GM18505 (cell line): ENCODE data around the gene NOP9.

ENCODE experiments used
- ATAC-seq: cut with Tn5 transposase; IDR thresholded peaks from one replicate; pipeline ENCODE4 v1.9.1; 2021; ENCODE audit not compliant: unreplicated experiment
- POLR2A ChIP-seq: IDR thresholded peaks from 4 replicates; pipeline ENCODE4 v1.6.1; 2011; ENCODE audit warnings: borderline replicate concordance; ENCODE audit not compliant: insufficient read depth, insufficient read length; ENCODE audit errors: extremely low read depth

Gene NOP9, protein sequence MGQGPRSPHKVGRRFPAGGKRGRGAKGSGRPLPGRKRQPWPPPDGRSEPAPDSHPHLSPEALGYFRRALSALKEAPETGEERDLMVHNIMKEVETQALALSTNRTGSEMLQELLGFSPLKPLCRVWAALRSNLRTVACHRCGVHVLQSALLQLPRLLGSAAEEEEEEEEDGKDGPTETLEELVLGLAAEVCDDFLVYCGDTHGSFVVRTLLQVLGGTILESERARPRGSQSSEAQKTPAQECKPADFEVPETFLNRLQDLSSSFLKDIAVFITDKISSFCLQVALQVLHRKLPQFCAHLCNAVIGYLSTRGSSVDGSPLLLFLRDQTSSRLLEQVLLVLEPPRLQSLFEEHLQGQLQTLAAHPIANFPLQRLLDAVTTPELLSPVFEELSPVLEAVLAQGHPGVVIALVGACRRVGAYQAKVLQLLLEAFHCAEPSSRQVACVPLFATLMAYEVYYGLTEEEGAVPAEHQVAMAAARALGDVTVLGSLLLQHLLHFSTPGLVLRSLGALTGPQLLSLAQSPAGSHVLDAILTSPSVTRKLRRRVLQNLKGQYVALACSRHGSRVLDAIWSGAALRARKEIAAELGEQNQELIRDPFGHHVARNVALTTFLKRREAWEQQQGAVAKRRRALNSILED

GRCh38 chr14:24299255-24300191, at the start of gene NOP9, which contains the start of gene DHRS1:
Gene NOP9, plus strand, starts transcription at chr14:24299850. Its CDS starts 105 bp downstream, at chr14:24299955.
Gene DHRS1, minus strand, starts transcription at chr14:24299780. Its CDS starts 674 bp downstream, at chr14:24299106.
- peak; percentile 67 for ATAC-seq

DNA sequence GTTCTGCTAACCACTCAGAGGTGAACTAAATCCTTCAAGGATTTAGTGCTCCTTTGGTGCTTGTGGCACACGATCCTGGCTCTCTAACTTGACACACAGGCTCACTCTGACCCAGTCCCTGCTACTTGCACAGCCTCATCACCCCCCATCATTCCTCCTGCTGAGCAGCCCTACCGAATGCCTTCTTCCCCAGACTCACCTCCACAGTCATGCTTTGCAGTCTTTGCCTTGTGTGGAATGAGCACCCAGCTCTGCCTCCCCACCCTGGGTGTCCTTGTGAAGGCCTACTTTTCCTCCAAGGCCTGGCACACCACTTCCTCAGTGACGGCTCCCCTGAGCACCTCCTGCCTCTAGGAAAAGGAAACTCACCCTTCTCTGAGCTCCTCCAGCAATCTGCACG, 49.3 kb upstream of the NOP9 start:
- TF ChIP-seq POLR2A, result no peak
- ATAC-seq, result no peak

More at GRCh38 chr14:24299255-24300191, at the start of gene NOP9, which contains the start of gene DHRS1:
- TF ChIP-seq POLR2A, result peak; percentile 77

GRCh38 chr14:24251880-24252288, 47.8 kb upstream of the NOP9 start:
- ATAC-seq, result no peak
- TF ChIP-seq POLR2A, result no peak

- ATAC-seq, result no peak
- TF ChIP-seq POLR2A, result no peak
Measured at GRCh38 chr14:24252289-24253124, 47.1 kb upstream of the NOP9 start.

GRCh38 chr14:24253936-24254335, 45.7 kb upstream of the NOP9 start:
- no peak for TF ChIP-seq POLR2A
- ATAC-seq, result no peak

- TF ChIP-seq POLR2A, result no peak
- ATAC-seq, result no peak
Measured at GRCh38 chr14:24254630-24255392, 44.8 kb upstream of the NOP9 start.

DNA sequence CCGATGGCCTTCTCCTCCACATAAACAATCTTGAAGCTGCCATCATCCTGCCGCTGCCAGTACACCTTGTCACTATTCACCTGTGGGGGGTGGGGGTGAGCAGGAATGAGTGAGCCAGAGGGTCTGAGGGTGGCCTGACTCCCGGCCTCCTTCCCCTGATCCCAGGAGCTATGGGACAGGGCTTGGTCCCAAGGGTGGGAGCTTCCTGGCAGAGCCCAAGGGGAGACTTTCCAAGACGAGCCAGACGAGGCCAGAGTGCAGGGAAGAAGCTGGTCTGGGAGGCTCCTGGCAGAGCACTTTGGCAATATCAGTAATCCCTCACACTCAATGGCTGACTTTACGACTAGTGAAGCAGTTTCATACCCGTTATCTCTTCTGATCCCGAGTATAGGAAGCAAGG, 44.2 kb upstream of the NOP9 start:
- ATAC-seq, result no peak
- TF ChIP-seq POLR2A, result no peak

- no peak for TF ChIP-seq POLR2A
- ATAC-seq, result no peak
Measured at GRCh38 chr14:24255931-24256711, 43.5 kb upstream of the NOP9 start.

DNA sequence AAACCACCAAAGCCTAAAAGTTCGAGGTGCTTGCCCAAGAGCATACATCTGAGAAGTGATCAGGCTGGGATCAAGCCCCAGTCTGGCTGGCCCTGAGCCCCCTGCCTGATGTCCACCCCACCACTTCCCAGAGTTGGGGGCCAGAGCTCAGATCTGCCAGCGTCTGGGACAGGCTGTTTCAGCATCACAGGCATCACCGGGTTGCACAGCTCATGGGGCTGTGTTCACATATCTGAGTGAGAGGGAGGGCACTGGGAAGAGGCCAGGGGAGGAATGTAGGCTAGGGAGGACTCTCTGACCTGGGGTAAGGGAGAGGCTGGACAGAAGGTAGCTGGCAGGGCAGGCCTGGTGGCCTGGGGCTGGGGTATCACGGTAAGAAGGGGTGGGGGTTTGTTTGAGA, 42.7 kb upstream of the NOP9 start:
- ATAC-seq, result no peak
- no peak for TF ChIP-seq POLR2A

DNA sequence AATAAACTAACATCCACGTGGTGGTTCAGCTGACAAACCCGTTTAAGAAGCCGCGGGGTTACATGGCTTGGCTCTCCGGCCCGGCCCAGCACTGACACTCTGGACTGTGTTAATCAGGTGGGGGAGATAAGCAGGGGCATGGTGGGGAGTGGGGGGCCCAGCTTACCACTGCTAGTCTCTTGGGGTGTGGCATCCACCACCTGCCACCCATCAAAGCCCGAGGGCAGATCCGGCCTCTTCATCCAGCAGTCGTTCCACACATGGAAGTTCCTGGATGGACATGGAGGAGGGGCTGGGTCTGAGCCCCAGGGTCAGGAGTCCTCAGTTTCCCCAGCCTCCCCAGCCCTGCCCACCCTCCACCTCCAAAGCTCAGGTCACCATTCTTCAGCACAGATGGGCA, 41.5 kb upstream of the NOP9 start:
- ATAC-seq, result no peak
- no peak for TF ChIP-seq POLR2A
